Ovary (tissue), 9 donors: Measurements from ENCODE around the gene COL27A1. TPM values are rescaled to one million over a fixed set of nuclear protein-coding genes. Genes with fewer than 3 reads are reported as not detected.

Experiments used
- DNase-seq, 5 donors: peaks; one replicate each; pipeline ENCODE4 v3.0.0-alpha.2; 2019 to 2020
- H3K27ac ChIP-seq, 2 donors: fragments of 200-600 bp; one replicate each; pipeline versions ENCODE4 v1.5.1 to v1.8.0; 2019 to 2022
- H3K27me3 ChIP-seq: fragments of 200-600 bp; one replicate; pipeline ENCODE4 v1.8.0; 2022
- H3K36me3 ChIP-seq: fragments of 200-600 bp; sonication (generic); one replicate; pipeline ENCODE4 v1.5.1; 2019
- H3K4me1 ChIP-seq: one replicate; pipeline ENCODE4 v1.8.1; 2013; ENCODE audit warnings: mild to moderate bottlenecking, moderate library complexity; ENCODE audit not compliant: insufficient read depth
- H3K4me3 ChIP-seq: fragments of 200-600 bp; sonication (generic); one replicate; pipeline ENCODE4 v1.5.1; 2017
- H3K9me3 ChIP-seq, 2 donors: fragments of 200-600 bp in 1 of 2; sonication (generic) in 1 of 2; one replicate each; pipeline versions ENCODE4 v1.5.1 to v1.8.1; 2013 to 2019; ENCODE audit warnings: mild to moderate bottlenecking in 1 of 2, moderate library complexity in 1 of 2
- CTCF ChIP-seq, 3 donors: fragments of 450-650 bp in 2 of 3; fragments of 200-600 bp in 1 of 3; IDR thresholded peaks; one replicate each; pipeline versions ENCODE4 v1.5.1 to v1.8.0; 2016 to 2022; ENCODE audit warnings: antibody characterized with exemption in 3 of 3, mild to moderate bottlenecking in 1 of 3
- EP300 ChIP-seq: sonication (generic); formaldehyde crosslinking; IDR thresholded peaks from one replicate; pipeline ENCODE4 v1.6.1; 2017; ENCODE audit warnings: antibody characterized with exemption
- POLR2A ChIP-seq: fragments of 450-650 bp; IDR thresholded peaks from one replicate; pipeline ENCODE4 v1.6.1; 2017; ENCODE audit warnings: antibody characterized with exemption, mild to moderate bottlenecking, moderate library complexity
- WGBS, 3 donors: extraction: QIAGEN DNeasy Blood & Tissue Kit in 1 of 3; methylation state at CpG; one replicate each; pipeline versions ENCODE4 v1.1.5 to v1.1.7; 2013 to 2017; 5-methylcytosine and 5-hydroxymethylcytosine counted together
- intact Hi-C, 4 donors: fragments of 100-400 bp; cut with DNase I; formaldehyde crosslinking; loops; one replicate each; pipeline versions ENCODE4 v1.11.0 to v1.15.1; 2022 to 2023
- polyA plus RNA-seq, 2 donors: library from polyadenylated mRNA; stranded (reverse); fragments of 200-250 nt in 1 of 2; fragments of 350-450 nt in 1 of 2; fragmentation: Illumina TruSeq in 1 of 2; extraction: RNeasy Lipid Tissue Mini Kit (QIAGEN cat#74804) in 1 of 2; gene quantifications; one replicate each; pipeline ENCODE4 v1.2.3, GENCODE V29; 2013 to 2014
- total RNA-seq, 7 donors: library from RNA; depleted of rRNA in 2 of 7; stranded (reverse); fragments of >200 nt in 2 of 7; fragmentation: NEBNext Ultra II Directional in 3 of 7; extraction: Animal tissue kit (Norgen Biotek cat#: 25700) in 3 of 7; gene quantifications; one replicate each; pipeline versions ENCODE4 v1.1.0 to v1.2.4, GENCODE V29; 2016 to 2023
- donor health status: DM: no; HTN: no; CAD: no; lungs with moderate emphysema.
- donor health status: DM: no; HTN: no; CAD: no.
- donor health status: Bipolar disorder and iron deficiency.
- donor health status: DM: yes; HTN: yes; CAD: no.
- donor health status: DM: no; HTN: no; CAD: no.
- donor health status: DM: yes; HTN: yes; CAD: no.

The COL27A1 gene
- total and polyA plus RNA-seq, 9 donors: 5.2 to 91.2 (median 16.8) TPM

DNA sequence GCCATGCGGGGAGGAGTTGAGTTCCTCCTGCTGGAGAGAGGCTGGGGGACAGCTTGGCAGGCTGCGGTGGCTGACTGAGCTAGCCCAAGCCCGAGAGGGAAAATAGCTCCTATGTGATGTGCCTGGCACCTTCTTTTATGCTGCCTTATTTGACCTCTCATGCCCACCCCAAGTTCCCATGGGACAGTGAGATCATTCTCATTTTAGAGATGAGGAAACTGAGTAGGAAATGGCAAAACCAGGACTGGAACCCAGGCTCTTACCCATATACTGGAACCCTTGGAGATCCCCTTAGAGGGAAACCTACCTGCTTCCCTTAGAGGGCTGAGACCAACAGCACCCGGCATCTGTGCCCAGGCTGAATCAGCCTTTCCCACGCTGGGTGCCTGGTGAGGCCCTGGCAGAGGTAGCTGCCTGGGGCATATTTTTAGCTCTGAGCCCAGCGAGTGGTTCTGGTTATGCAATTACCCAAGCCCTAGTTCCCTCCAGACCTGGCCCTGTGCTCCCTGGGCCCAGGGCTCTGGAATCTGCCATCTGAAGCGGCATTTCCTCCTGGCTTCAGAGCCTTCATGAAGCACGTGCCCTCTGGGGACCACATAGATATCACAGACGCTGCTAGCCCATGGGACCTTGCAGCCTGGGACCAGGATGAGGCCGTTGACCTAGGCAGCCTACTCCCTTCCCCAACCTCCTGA is 23.6 kb downstream of the COL27A1 start:
- DNase-seq: peak in 1 of 5 donors; percentile 33
- H3K4me1 ChIP-seq: peaks cover 23% of the 10 kb centered on the region
- H3K27ac ChIP-seq: no peak overlapping the region
- TF ChIP-seq CTCF (IDR thresholded peaks at IDR 0.05): no peak
- TF ChIP-seq POLR2A: no peak
- no peak for TF ChIP-seq EP300
- H3K36me3 ChIP-seq: no peaks in the 10 kb centered on the region
- 73 to 90% (median 85%) methylated on average over 10 of the region's 10 CpGs for WGBS, 3 donors
- intact Hi-C loops: loop anchor here in 1 of 4 donors (10.0 kb wide), 1 partner anchor 56 kb away; no protein-coding TSS in a partner anchor
- no peak overlapping the region for H3K4me3 ChIP-seq
- no peaks in the 10 kb centered on the region for H3K27me3 ChIP-seq
- H3K9me3 ChIP-seq: no peaks in the 10 kb centered on the region

DNA sequence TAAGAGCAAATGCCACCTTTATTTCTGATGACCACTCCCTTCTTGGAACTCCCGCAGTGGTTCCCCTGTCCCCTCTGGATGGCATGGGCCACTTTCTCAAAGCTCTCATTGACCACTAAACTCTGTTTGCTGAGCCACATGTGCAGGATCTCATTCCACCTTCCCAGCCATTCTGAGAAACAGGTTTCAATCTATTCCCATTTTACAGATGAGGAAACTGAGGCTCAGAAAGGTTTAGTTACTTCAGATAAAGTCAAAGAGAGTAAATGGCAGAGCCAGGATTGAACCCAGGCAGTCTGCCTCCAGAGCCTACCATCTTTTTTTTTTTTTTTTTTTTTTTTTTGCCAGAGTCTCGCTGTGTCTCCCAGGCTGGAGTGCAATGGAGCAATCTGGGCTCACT is 24.2 kb downstream of the COL27A1 start:
- no peaks in the 10 kb centered on the region for H3K27me3 ChIP-seq
- H3K36me3 ChIP-seq: no peaks in the 10 kb centered on the region
- intact Hi-C loops: loop anchor here in 1 of 4 donors (10.0 kb wide), 1 partner anchor 55 kb away; no protein-coding TSS in a partner anchor
- H3K4me1 ChIP-seq: peaks cover 23% of the 10 kb centered on the region
- H3K4me3 ChIP-seq: no peak overlapping the region
- no peak for DNase-seq
- no peak overlapping the region for H3K27ac ChIP-seq
- TF ChIP-seq POLR2A: no peak
- no peak for TF ChIP-seq EP300
- no peak for TF ChIP-seq CTCF (IDR thresholded peaks at IDR 0.05)
- H3K9me3 ChIP-seq: no peaks in the 10 kb centered on the region
- 94 to 98% (median 94%) methylated on average over 2 of the region's 2 CpGs for WGBS, 3 donors

DNA sequence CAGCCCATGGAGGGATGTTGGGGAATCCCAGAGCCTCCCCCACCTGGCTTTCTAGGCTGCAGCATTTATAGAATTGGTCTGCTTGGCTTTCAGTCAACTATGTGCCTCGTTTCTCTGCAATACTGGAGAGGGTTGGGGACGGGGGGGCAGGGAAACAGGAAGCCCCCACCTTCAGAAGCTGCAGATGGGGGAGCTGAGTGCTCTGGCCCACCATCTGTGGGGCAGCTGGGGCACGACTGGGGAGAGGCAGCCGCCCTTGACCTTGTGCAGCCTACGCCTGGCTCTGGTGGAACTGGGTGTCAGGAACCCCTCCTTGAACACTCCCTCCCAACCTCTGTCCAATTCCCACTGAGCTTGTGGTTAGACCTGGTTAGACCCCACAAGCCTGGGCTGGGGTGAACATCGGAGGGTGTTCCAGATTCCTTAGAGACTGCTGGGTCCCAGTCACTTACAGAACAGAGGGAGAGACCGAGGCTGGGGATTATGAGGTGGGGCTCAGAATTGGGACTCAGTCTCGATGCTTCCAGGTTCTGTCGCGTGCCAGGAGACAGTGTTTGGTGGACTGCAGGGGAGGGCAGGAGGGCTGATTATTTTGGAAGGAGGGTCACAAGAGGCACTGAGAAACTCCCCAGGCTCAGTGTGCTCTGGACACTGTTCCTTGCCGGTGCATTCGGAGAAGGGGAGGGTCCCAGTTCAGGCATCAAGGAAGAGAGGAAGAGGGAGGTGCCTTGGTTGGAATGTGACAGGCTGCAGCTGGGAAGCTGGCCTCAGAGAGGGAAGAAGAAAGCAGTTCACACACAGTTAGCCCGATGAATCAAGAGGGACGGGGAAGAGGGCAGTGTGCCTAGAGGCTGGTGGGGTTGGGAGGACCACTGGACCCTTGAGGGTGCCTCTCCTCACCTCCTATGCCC is 25.6 kb downstream of the COL27A1 start:
- Histone ChIP-seq H3K4me1 (peaks cover 23% of the 10 kb centered on the region), H3K4me3 (no peak overlapping the region), H3K9me3 (no peaks in the 10 kb centered on the region), H3K27ac (peak overlapping the region; percentile 55 to 58), H3K27me3 (no peaks in the 10 kb centered on the region), H3K36me3 (no peaks in the 10 kb centered on the region)
- 0 to 4% (median 1%) methylated on average over 12 to 14 of the region's 14 CpGs for WGBS, 3 donors
- intact Hi-C loops: no loop called here
- peak; percentile 58 to 76 (median 63) for DNase-seq
- TF ChIP-seq EP300 (no peak), CTCF (IDR thresholded peaks at IDR 0.05) (no peak), POLR2A (no peak)

DNA sequence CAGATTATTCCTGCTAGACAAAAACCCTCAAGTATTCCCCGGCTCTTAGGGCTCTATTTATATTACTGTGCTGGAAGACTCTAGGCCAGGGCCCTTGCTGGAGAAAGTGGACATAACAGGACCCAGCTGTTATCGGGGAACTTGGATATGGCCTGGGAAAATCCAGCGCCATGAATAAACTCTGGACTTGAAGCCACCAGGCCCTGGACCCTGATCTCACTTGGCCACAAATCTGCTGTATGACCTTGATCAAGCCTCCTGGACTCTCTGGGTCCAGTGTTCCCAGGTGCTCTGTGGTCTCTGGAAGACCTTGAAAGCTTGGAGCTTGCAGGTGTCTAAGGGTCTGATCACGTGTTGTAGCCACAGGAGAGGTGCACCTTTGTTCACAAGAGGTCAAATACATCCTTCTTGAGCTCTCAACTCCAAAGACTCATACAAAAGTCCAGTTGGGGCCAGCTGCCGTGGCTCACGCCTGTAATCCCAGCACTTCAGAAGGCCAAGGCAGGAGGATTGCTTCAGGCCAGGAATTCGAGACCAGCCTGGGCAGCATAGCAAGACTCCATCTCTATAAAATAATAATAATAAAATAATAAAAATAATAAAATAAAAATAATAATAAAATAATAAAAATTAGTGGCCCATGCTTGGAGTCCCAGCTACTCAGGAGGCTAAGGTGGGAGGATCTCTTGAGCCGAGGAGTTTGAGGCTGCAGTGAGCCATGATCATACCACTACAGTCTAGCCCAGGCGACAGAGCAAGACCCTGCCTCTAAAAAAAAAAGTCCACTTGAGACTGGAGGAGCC is 26.5 kb downstream of the COL27A1 start:
- DNase-seq: peak in 4 of 5 donors; percentile 44 to 73 (median 61)
- intact Hi-C loops: no loop called here
- no peaks in the 10 kb centered on the region for H3K27me3 ChIP-seq
- no peaks in the 10 kb centered on the region for H3K36me3 ChIP-seq
- TF ChIP-seq POLR2A (no peak), EP300 (no peak), CTCF (IDR thresholded peaks at IDR 0.05) (no peak)
- peak overlapping the region; percentile 55 to 58 for H3K27ac ChIP-seq
- H3K4me3 ChIP-seq: no peak overlapping the region
- peaks cover 23% of the 10 kb centered on the region for H3K4me1 ChIP-seq
- no peaks in the 10 kb centered on the region for H3K9me3 ChIP-seq
- WGBS, 3 donors: 30 to 42% (median 40%) methylated on average over 9 of the region's 9 CpGs
